ENCODE data around the gene MGME1. TPM values are rescaled to one million over a fixed set of nuclear protein-coding genes. Genes with fewer than 3 reads are reported as not detected.
A peak's percentile ranks its signal among the peaks of the same experiment; 100 is the strongest.

MGME1 gene
- total RNA-seq, 1 donor from 2014 or later, result 4.8 TPM

DNA sequence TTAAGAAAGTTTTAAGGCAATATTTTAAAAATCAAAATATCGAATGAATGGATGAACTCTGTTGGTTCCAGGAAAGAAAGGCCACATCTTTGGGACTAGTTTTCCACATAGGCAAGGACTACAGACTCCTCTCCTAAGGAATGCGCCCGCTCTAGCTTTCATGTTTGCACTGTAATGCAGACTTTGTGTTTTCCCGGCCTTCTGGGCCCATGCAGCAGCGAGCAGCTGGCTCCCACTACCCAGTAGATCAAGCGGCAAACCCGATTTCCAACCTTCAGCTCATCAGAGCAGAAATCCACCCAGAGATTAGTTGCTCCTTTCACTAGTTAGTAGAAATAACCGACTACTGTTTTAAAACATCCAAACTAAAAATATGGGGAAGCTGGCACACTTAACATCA is 61.2 kb downstream of the MGME1 start:
- H3K27ac Mint-ChIP-seq (ENCODE audit: unreplicated experiment), result no peak overlapping the region
- no peak overlapping the region for H3K4me3 Mint-ChIP-seq (ENCODE audit: unreplicated experiment)
- no peak for DNase-seq
- TF ChIP-seq, protein P1, sequence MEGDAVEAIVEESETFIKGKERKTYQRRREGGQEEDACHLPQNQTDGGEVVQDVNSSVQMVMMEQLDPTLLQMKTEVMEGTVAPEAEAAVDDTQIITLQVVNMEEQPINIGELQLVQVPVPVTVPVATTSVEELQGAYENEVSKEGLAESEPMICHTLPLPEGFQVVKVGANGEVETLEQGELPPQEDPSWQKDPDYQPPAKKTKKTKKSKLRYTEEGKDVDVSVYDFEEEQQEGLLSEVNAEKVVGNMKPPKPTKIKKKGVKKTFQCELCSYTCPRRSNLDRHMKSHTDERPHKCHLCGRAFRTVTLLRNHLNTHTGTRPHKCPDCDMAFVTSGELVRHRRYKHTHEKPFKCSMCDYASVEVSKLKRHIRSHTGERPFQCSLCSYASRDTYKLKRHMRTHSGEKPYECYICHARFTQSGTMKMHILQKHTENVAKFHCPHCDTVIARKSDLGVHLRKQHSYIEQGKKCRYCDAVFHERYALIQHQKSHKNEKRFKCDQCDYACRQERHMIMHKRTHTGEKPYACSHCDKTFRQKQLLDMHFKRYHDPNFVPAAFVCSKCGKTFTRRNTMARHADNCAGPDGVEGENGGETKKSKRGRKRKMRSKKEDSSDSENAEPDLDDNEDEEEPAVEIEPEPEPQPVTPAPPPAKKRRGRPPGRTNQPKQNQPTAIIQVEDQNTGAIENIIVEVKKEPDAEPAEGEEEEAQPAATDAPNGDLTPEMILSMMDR (IDR thresholded peaks at IDR 0.05; ENCODE audit: partially characterized antibody, unreplicated experiment), result no peak
- H3K9me3 Mint-ChIP-seq (ENCODE audit: unreplicated experiment), result no peaks in the 10 kb centered on the region
- peaks cover 11% of the 10 kb centered on the region for H3K4me1 Mint-ChIP-seq (ENCODE audit: low read depth, unreplicated experiment)
- no peaks in the 10 kb centered on the region for H3K36me3 Mint-ChIP-seq (ENCODE audit: unreplicated experiment)
- H3K27me3 Mint-ChIP-seq (ENCODE audit: unreplicated experiment), result no peaks in the 10 kb centered on the region

DNA sequence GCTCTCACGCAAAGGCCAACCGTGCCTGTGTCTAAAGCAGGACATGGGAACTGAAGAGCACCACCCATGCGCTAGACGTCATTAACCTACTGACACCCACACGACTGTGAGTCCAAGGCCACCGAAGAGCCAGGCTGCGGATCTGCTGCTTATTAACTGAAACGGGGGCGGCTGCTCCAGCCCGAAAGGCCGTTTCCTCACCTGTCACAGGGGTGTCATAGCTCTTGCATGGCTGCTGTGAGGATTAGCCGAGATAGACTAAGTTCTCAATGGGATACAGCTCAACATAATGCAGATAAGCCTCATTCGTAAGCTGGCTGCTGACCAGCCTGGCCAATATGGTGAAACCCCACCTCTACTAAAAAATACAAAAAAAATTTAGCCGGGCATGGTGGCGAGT is 62.2 kb downstream of the MGME1 start:
- H3K9me3 Mint-ChIP-seq (ENCODE audit: unreplicated experiment), result no peaks in the 10 kb centered on the region
- peaks cover 11% of the 10 kb centered on the region for H3K4me1 Mint-ChIP-seq (ENCODE audit: low read depth, unreplicated experiment)
- H3K36me3 Mint-ChIP-seq (ENCODE audit: unreplicated experiment), result no peaks in the 10 kb centered on the region
- no peak overlapping the region for H3K27ac Mint-ChIP-seq (ENCODE audit: unreplicated experiment)
- DNase-seq, result no peak
- TF ChIP-seq, protein P1 (IDR thresholded peaks at IDR 0.05; ENCODE audit: partially characterized antibody, unreplicated experiment), result no peak
- no peaks in the 10 kb centered on the region for H3K27me3 Mint-ChIP-seq (ENCODE audit: unreplicated experiment)
- no peak overlapping the region for H3K4me3 Mint-ChIP-seq (ENCODE audit: unreplicated experiment)

DNA sequence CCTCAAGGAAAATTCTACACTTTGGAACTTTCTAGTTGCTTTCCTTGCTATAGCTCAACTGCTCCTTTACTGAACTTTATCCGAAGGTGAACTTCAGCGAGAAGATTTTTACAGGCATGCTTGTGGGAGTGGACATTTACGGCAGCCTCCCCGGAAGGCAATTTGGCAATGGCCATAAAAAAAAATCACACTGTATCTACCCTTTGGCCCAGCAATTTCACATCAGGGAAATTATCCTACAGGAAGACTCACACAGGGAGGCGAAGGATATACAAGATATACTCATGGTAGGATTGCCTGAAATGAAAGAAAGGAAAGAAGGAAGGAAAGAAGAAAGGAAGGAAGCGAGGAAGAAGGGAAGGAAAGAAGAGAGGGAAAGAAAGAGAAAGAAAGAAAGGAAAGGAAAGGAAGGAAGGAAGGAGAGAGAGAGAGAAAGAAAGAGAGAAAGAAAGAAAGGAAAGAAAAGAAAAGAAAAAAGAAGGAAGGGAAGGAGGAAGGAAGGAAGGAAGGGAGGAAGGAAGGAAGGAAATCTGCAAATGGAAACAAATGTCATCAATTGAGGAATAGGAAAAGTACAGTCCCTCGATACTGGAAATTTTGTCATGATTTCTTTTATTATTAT is 63.2 kb downstream of the MGME1 start:
- Mint-ChIP-seq H3K4me1 (ENCODE audit: low read depth, unreplicated experiment) (peaks cover 11% of the 10 kb centered on the region), H3K4me3 (ENCODE audit: unreplicated experiment) (no peak overlapping the region), H3K27me3 (ENCODE audit: unreplicated experiment) (no peaks in the 10 kb centered on the region), H3K9me3 (ENCODE audit: unreplicated experiment) (no peaks in the 10 kb centered on the region), H3K27ac (ENCODE audit: unreplicated experiment) (no peak overlapping the region), H3K36me3 (ENCODE audit: unreplicated experiment) (no peaks in the 10 kb centered on the region)
- DNase-seq, result no peak
- TF ChIP-seq, protein P1 (IDR thresholded peaks at IDR 0.05; ENCODE audit: partially characterized antibody, unreplicated experiment), result no peak

DNA sequence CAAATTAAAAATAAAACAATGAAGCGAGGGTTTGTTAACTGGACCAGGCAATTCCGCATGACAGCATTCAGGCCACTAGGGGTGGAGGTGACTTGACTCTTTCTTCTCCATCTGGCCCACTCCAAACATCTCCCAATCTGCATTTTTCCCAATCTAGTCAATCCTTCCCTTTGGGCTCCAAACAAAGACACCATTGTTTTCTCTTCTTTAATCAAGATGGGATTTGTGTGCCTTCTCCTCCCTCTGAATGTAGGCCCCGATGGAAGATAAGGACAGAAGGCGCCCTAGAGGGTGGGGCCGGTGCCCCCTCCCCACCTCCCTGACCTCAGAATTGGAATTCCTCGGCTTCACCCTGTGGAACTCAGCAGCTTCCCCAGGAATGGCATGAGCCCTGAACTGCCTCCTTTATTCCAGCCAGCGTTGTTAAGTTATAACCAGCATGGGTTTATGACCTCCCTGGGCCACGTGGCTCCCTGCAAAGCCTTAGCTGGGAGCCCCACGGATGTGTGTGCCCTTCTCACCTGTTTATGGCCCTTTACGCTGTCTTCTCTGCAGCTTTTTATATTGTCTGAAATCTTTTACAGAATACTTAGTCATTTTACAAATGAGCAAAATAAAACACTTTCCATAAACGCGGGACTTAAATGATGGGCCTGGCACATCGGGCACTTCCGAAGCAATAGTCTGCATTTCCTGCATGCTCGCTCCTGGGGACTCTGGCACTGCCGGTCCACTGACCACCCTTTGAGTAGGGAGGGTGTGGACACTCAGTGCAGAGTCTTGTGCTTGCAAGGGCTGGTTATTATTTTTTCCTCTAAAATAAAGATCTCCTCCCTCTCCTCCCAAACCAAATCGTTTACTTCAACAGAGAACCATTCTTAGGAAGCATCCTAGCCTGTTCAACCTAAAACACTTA is 64.4 kb downstream of the MGME1 start:
- Mint-ChIP-seq H3K4me3 (ENCODE audit: unreplicated experiment) (no peak overlapping the region), H3K27me3 (ENCODE audit: unreplicated experiment) (no peaks in the 10 kb centered on the region), H3K9me3 (ENCODE audit: unreplicated experiment) (no peaks in the 10 kb centered on the region), H3K27ac (ENCODE audit: unreplicated experiment) (no peak overlapping the region), H3K4me1 (ENCODE audit: low read depth, unreplicated experiment) (peaks cover 11% of the 10 kb centered on the region), H3K36me3 (ENCODE audit: unreplicated experiment) (no peaks in the 10 kb centered on the region)
- DNase-seq, result no peak
- TF ChIP-seq, protein P1 (IDR thresholded peaks at IDR 0.05; ENCODE audit: partially characterized antibody, unreplicated experiment), result peak; percentile 32

DNA sequence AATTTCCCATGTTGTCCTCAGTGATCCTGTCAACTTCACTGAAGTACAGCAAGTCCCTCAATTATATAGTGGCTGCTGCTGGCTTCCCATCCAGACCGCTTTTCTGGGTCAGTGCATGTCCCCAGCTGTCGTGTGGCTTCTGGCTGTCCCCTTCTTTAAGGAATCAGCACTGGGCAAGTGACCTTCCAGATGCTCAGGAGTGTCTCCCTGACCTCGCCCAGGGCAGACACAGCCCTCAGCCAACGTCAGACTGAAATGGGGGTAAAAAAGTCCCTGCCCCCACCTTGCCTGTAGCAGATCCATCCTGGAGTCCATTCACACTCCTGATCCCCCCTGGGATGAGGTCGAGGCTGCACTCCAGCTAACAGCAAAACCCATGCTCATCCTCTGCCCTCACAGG is 65.2 kb downstream of the MGME1 start:
- peak overlapping the region; percentile 13 for H3K27ac Mint-ChIP-seq (ENCODE audit: unreplicated experiment)
- H3K27me3 Mint-ChIP-seq (ENCODE audit: unreplicated experiment), result no peaks in the 10 kb centered on the region
- H3K4me1 Mint-ChIP-seq (ENCODE audit: low read depth, unreplicated experiment), result peaks cover 11% of the 10 kb centered on the region
- no peak overlapping the region for H3K4me3 Mint-ChIP-seq (ENCODE audit: unreplicated experiment)
- H3K9me3 Mint-ChIP-seq (ENCODE audit: unreplicated experiment), result peaks cover 2% of the 10 kb centered on the region
- TF ChIP-seq, protein P1 (IDR thresholded peaks at IDR 0.05; ENCODE audit: partially characterized antibody, unreplicated experiment), result no peak
- H3K36me3 Mint-ChIP-seq (ENCODE audit: unreplicated experiment), result no peaks in the 10 kb centered on the region
- no peak for DNase-seq

All from glutamatergic neuron (in vitro differentiated cells).